HepG2 (cell line): ENCODE data around the gene ZBTB45. TPM values are rescaled to one million over a fixed set of nuclear protein-coding genes. Genes with fewer than 3 reads are reported as not detected.

ENCODE experiments used
- AFF4 ChIP-seq: sonication (generic); formaldehyde crosslinking; IDR thresholded peaks from 2 replicates; pipeline ENCODE4 v1.4.0; 2020; ENCODE audit warnings: missing genetic modification reagents
- ATF3 ChIP-seq: sonication (generic); formaldehyde crosslinking; IDR thresholded peaks from 2 replicates; pipeline ENCODE4 v1.4.0; 2020; ENCODE audit warnings: missing genetic modification reagents
- CCDC6 ChIP-seq: sonication (generic); formaldehyde crosslinking; IDR thresholded peaks from 2 replicates; pipeline ENCODE4 v1.8.1; 2022; ENCODE audit warnings: mild to moderate bottlenecking, missing genetic modification reagents, moderate library complexity
- EED ChIP-seq: sonication (generic); formaldehyde crosslinking; IDR thresholded peaks from 2 replicates; pipeline ENCODE4 v1.5.0; 2020; ENCODE audit warnings: mild to moderate bottlenecking, missing genetic modification reagents
- ETV5 ChIP-seq: IDR thresholded peaks from 2 replicates; pipeline ENCODE4 v1.6.1; 2018; ENCODE audit warnings: missing biosample characterization, missing genetic modification reagents, inconsistent platforms, borderline replicate concordance
- FOSL1 ChIP-seq: sonication (generic); formaldehyde crosslinking; IDR thresholded peaks from 2 replicates; pipeline ENCODE4 v1.9.0; 2021; ENCODE audit warnings: missing genetic modification reagents, borderline replicate concordance
- ISL2 ChIP-seq: sonication (generic); formaldehyde crosslinking; IDR thresholded peaks from 2 replicates; pipeline ENCODE4 v1.5.0; 2020; ENCODE audit warnings: missing genetic modification reagents
- ONECUT2 ChIP-seq: sonication (generic); formaldehyde crosslinking; IDR thresholded peaks from 2 replicates; pipeline ENCODE4 v1.4.0; 2020; ENCODE audit warnings: missing genetic modification reagents
- RFXANK ChIP-seq: IDR thresholded peaks from 2 replicates; pipeline ENCODE4 v1.6.1; 2016
- SALL1 ChIP-seq: sonication (generic); formaldehyde crosslinking; IDR thresholded peaks from 2 replicates; pipeline ENCODE4 v1.8.0; 2022; ENCODE audit warnings: mild to moderate bottlenecking, missing genetic modification reagents
- SALL2 ChIP-seq: sonication (generic); formaldehyde crosslinking; IDR thresholded peaks from 2 replicates; pipeline ENCODE4 v1.8.1; 2023; ENCODE audit warnings: mild to moderate bottlenecking, missing genetic modification reagents, inconsistent platforms
- UBTF ChIP-seq: sonication (generic); formaldehyde crosslinking; IDR thresholded peaks from 2 replicates; pipeline ENCODE4 v1.4.0; 2020; ENCODE audit warnings: mild to moderate bottlenecking, missing genetic modification reagents
- ZBTB7A ChIP-seq: sonication (generic); formaldehyde crosslinking; IDR thresholded peaks from 2 replicates; pipeline ENCODE4 v1.8.0; 2022; ENCODE audit warnings: mild to moderate bottlenecking, missing genetic modification reagents
- ZFP41 ChIP-seq: sonication (generic); formaldehyde crosslinking; IDR thresholded peaks from 2 replicates; pipeline ENCODE4 v1.4.0; 2020; ENCODE audit warnings: mild to moderate bottlenecking, missing genetic modification reagents, borderline replicate concordance
- ZNF546 ChIP-seq: sonication (generic); formaldehyde crosslinking; conservative IDR thresholded peaks from 2 replicates; pipeline ENCODE4 v1.8.1; 2023; ENCODE audit warnings: mild to moderate bottlenecking, missing genetic modification reagents
- ZNF770 ChIP-seq: sonication (generic); formaldehyde crosslinking; IDR thresholded peaks from 2 replicates; pipeline ENCODE4 v1.5.0; 2020; ENCODE audit warnings: mild to moderate bottlenecking, missing genetic modification reagents
- ZNF773 ChIP-seq: sonication (generic); formaldehyde crosslinking; IDR thresholded peaks from 2 replicates; pipeline ENCODE4 v1.4.0; 2020; ENCODE audit warnings: missing genetic modification reagents, borderline replicate concordance
- ZSCAN20 ChIP-seq: sonication (generic); formaldehyde crosslinking; IDR thresholded peaks from 2 replicates; pipeline ENCODE4 v1.4.0; 2020; ENCODE audit warnings: missing genetic modification reagents, mild to moderate bottlenecking, borderline replicate concordance
- polyA plus RNA-seq, 8 experiments: library from polyadenylated mRNA; depleted of rRNA in 3 of 8; stranded (reverse) in 7 of 8; unstranded in 1 of 8; fragments of >200 nt; fragmentation: Illumina TruSeq in 4 of 8; extraction: Trizol in 4 of 8; gene quantifications; 2 replicates each; pipeline versions ENCODE4 v1.2.1 to v1.2.3, GENCODE V29; 2011 to 2016; ENCODE audit warnings: low read depth in 4 of 8, missing spikeins in 1 of 8, mixed read lengths in 1 of 8; ENCODE audit not compliant: insufficient read depth in 1 of 8
- total RNA-seq, 5 experiments: library from RNA; depleted of rRNA; stranded (reverse); fragments of >200 nt; fragmentation: Illumina TruSeq; extraction: Trizol; gene quantifications; 2 replicates each; pipeline ENCODE4 v1.2.3, GENCODE V29; 2016; ENCODE audit warnings: low read depth in 1 of 5

The ZBTB45 gene
- total and polyA plus RNA-seq, 2 of the 13 experiments (the other 11 are each of a cell fraction or from before 2014, with no cell fraction given), result 3.0 to 3.7 TPM

- TF ChIP-seq SALL1 (CRISPR knock-in tag), result peak; percentile 50; the same call in 1 of the 2 replicates
- TF ChIP-seq ZNF546, result 0 out of 2 replicates have a peak, but pooled peaks have one; percentile 36
- no peak for TF ChIP-seq EED (CRISPR knock-in tag)
- 0 out of 2 replicates have a peak, but pooled peaks have one; percentile 24 for TF ChIP-seq SALL2 (CRISPR knock-in tag)
- TF ChIP-seq ZNF773 (CRISPR knock-in tag), result peak; percentile 58; the same call in 1 of the 2 replicates
- 0 out of 2 replicates have a peak, but pooled peaks have one; percentile 25 for TF ChIP-seq ZFP41 (CRISPR knock-in tag)
- TF ChIP-seq ZSCAN20 (CRISPR knock-in tag), result peak; percentile 82; the same call in 1 of the 2 replicates
- TF ChIP-seq RFXANK (CRISPR knock-in tag), result no peak; the same call in 1 of the 2 replicates
- TF ChIP-seq FOSL1 (CRISPR knock-in tag), result no peak
- TF ChIP-seq ISL2 (CRISPR knock-in tag), result 0 out of 2 replicates have a peak, but pooled peaks have one; percentile 27
- 0 out of 2 replicates have a peak, but pooled peaks have one; percentile 11 for TF ChIP-seq ZBTB7A
- no peak for TF ChIP-seq AFF4
- TF ChIP-seq ETV5 (CRISPR knock-in tag), result peak; percentile 7; the same call in 1 of the 2 replicates
- TF ChIP-seq ZNF770 (CRISPR knock-in tag), result 0 out of 2 replicates have a peak, but pooled peaks have one; percentile 18
- peak; percentile 62; the same call in 1 of the 2 replicates for TF ChIP-seq CCDC6 (CRISPR knock-in tag)
- TF ChIP-seq ATF3 (CRISPR knock-in tag), result 0 out of 2 replicates have a peak, but pooled peaks have one; percentile 29
- 0 out of 2 replicates have a peak, but pooled peaks have one; percentile 45 for TF ChIP-seq ONECUT2
- peak; percentile 24; the same call in 1 of the 2 replicates for TF ChIP-seq UBTF (CRISPR knock-in tag)
Measured at GRCh38 chr19:58543826-58544590, 24.4 kb upstream of the ZBTB45 start, which contains the start of gene TRIM28 (continued).
